ENCODE measurements around the gene P2RY14.

Gene P2RY14

GRCh38 chr3:151183265-151183671 is 95.1 kb downstream of the P2RY14 start:
- peak; percentile 25 for DNase-seq (ENCODE audit: low spot score)

GRCh38 chr3:151182349-151183079 is 95.8 kb downstream of the P2RY14 start:
- DNase-seq (ENCODE audit: low spot score): no peak

GRCh38 chr3:151178208-151178845 is 100.0 kb downstream of the P2RY14 start:
- DNase-seq (ENCODE audit: low spot score): no peak

DNA sequence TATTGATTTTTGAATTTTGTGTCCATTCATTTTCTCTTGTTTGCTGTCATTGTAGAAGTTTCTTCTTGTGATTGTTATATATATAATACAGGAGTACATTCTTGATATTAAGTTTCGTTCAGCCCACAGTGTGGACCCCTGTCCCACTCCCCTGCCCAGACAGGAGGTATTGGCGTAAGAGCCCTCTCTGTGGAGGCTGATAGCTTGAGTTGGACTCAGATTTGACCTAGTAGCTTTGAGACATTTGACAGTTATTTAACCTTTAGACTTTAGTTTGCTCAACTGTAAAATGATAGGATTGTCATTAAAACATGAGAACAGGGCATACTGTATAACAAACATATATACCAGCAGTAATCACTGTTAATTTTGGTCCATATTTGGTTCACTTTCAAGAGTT is 102.4 kb downstream of the P2RY14 start:
- no peak for DNase-seq (ENCODE audit: low spot score)

GRCh38 chr3:151174351-151174750 is 104.0 kb downstream of the P2RY14 start:
- DNase-seq (ENCODE audit: low spot score): no peak

GRCh38 chr3:151171145-151171757 is 107.1 kb downstream of the P2RY14 start:
- peak; percentile 53 for DNase-seq (ENCODE audit: low spot score)

GRCh38 chr3:151169948-151170679 is 108.2 kb downstream of the P2RY14 start:
- peak; percentile 21 for DNase-seq (ENCODE audit: low spot score)

DNA sequence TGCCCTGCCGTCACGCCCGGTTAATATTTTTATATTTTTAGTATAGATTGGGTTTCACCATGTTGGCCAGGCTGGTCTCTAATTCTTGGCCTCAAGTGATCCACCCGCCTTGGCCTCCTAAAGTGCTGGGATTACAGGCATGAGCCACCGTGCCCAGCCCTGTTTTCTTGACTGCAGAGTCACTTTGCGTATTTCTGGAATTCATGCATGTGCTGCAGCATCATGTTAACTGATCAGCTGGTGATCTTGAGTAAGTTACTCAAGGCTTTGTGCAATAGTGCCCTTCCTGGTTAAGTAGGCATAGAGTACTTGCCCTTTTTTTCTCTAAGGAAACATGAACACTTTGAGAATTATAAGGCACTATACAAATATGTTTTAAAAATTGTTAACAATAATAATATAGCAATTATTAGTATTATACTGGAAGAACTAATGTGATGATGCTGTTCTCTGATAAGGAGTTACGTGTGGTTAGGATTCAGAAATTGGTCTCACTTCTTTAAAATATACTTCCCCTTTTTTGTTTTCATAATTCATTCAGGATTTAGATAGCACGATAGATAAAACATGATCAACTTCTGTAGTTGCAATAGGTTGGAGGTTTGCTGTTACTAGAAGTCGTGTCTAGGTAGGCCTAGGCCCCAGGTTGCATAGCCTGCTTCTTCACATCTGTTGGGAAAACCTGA is 108.9 kb downstream of the P2RY14 start:
- no peak for DNase-seq (ENCODE audit: low spot score)

GRCh38 chr3:151168269-151169094 is 109.9 kb downstream of the P2RY14 start:
- DNase-seq (ENCODE audit: low spot score): peak; percentile 82

DNA sequence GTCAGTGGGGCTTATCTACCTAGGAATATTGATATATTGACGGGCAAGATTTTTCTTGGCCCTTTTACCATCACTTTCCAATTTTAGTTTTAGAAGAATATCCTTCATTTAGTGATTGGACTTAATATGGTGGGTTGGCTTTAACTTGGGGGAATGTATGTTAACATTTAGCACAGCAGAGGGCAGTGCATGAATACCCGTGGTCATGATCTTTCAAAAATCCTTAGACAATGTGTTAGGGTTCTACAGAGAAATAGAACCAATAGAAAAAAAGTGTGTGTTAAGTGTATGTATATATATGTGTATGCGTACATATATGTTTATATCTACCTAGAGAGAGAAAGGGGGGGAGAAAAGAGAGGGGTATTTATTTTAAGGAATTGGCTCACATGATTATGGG is 112.2 kb downstream of the P2RY14 start:
- DNase-seq (ENCODE audit: low spot score): no peak

DNA sequence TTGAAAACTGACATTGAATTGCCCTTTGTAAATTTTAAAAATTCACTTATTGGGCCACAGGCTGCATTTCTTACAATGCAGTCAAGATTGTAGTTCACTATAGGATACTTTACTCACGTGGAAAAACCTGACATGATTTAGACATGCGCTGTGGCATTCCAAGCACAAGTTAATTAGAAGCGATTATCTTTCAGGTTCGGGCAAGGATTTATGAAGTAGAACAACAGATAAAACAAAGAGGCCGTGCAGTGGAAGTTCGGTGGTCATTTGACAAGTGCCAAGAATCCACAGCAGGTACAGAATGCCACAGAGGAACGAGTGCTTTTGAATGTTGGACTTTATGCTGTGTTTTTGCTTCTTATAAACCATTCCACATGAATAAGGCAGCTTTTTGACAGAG is 113.1 kb downstream of the P2RY14 start:
- no peak for DNase-seq (ENCODE audit: low spot score)
